SU-DHL-6 (cell line): ENCODE data around the gene GSG1L2.

ENCODE experiments used
- EZH2phosphoT487 ChIP-seq: fragments of 200-600 bp; sonication (generic), shearing (Covaris generic); conservative IDR thresholded peaks from 2 replicates; pipeline ENCODE4 v1.6.1; 2018; ENCODE audit warnings: mild to moderate bottlenecking, antibody characterized with exemption, low read length, moderate library complexity, mixed read lengths
- TF ChIP-seq, protein P1 (sequence below): fragments of 200-600 bp; sonication (generic); IDR thresholded peaks from one replicate; pipeline ENCODE4 v1.5.1; 2017; ENCODE audit warnings: antibody characterized with exemption, mild to moderate bottlenecking, low read length, moderate library complexity; ENCODE audit not compliant: insufficient read depth, poor library complexity, severe bottlenecking

DNA sequence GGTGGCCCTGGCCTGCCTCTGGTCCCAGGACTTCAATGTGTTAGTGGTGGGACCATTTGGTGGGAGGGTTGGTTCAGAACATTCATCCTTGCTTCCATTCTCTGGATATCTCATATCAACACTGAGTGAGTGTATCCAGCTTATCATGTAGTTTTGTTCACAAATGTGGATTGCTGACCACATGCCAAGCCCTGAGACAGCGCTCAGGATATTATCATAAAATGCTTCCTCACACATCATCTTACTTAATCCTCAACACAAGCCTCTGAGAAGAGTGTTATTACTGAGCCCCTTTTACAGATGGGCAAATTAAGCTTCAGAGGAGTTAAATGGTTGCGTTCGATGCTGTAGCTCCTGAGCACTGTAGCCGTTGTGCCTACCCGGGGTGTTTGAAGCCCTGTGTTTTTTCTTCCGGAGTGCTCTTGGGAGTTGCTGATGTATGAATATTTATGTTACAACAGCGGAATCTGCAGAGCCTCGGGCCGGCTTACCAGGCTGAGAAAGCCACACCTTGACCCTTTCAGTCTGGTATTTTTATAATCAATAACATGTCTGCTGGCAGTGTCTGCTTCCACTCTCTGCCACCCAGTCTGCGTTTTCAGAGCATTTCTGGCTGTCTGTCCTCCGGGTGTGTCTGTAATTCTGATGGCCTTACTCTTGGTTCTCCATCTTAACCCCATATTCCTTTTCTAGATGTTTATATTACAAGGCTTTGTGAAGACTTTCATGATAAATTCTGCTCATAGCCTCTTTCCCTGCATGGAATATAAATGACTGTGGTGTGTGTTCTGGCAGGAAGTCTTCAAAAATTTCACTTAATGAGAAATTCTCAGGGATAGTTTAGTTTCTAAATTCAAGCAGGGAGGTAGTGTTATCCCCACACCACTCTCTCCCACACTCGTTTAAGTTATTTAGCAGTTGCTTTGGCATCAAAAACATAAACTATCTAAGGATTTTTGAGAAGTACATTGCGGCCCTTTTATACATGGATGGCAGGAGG is 6.7 kb upstream of the GSG1L2 start:
- TF ChIP-seq, protein P1, sequence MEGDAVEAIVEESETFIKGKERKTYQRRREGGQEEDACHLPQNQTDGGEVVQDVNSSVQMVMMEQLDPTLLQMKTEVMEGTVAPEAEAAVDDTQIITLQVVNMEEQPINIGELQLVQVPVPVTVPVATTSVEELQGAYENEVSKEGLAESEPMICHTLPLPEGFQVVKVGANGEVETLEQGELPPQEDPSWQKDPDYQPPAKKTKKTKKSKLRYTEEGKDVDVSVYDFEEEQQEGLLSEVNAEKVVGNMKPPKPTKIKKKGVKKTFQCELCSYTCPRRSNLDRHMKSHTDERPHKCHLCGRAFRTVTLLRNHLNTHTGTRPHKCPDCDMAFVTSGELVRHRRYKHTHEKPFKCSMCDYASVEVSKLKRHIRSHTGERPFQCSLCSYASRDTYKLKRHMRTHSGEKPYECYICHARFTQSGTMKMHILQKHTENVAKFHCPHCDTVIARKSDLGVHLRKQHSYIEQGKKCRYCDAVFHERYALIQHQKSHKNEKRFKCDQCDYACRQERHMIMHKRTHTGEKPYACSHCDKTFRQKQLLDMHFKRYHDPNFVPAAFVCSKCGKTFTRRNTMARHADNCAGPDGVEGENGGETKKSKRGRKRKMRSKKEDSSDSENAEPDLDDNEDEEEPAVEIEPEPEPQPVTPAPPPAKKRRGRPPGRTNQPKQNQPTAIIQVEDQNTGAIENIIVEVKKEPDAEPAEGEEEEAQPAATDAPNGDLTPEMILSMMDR = no peak
- no peak for TF ChIP-seq EZH2phosphoT487
